GM10248 (cell line): ENCODE data around the gene SERPIND1.

Experiments used
- CTCF ChIA-PET: fragments of 300-600 bp; sonication (Branson Sonifier 250); formaldehyde crosslinking; extraction: SDS; loops from one replicate; lab custom pipeline; 2021; ENCODE audit warnings: antibody characterized with exemption; lab: Yijun Ruan, JAX
- POLR2A ChIA-PET: fragments of 350-650 bp; sonication (Branson Sonifier 250); formaldehyde crosslinking; extraction: SDS; loops from one replicate; lab custom pipeline; 2020; ENCODE audit warnings: antibody characterized with exemption; lab: Yijun Ruan, JAX
- DNase-seq: peaks from one replicate; pipeline ENCODE4 v3.0.0; 2012; ENCODE audit errors: extremely low spot score
- CTCF ChIP-seq: IDR thresholded peaks from 2 replicates; pipeline ENCODE4 v1.5.1; 2012; ENCODE audit warnings: mild to moderate bottlenecking, low read depth; ENCODE audit errors: extremely low read depth, missing control alignments, control extremely low read depth

The SERPIND1 gene

GRCh38 chr22:20771918-20772625 lies 1.8 kb upstream of the SERPIND1 start:
- no peak for DNase-seq
- CTCF ChIA-PET, result interaction anchor here (4.7 kb wide), 1 partner anchor 13 kb away, joined by 42 read pairs; no protein-coding TSS in a partner anchor
- TF ChIP-seq CTCF, result no peak
- POLR2A ChIA-PET, result no interaction called here

- ChIA-PET POLR2A (no interaction called here), CTCF (interaction anchor here (4.7 kb wide), 1 partner anchor 10 kb away, joined by 42 read pairs; no protein-coding TSS in a partner anchor)
- no peak for TF ChIP-seq CTCF
- no peak for DNase-seq
Measured at GRCh38 chr22:20774882-20775281, 969 bp downstream of the SERPIND1 start.

GRCh38 chr22:20775342-20775895 lies 1.5 kb downstream of the SERPIND1 start:
- ChIA-PET POLR2A (no interaction called here), CTCF (interaction anchor here (0.8 to 4.7 kb wide), 2 partner anchors 9 to 27 kb away, joined by 3 to 42 read pairs; no protein-coding TSS in a partner anchor)
- no peak for TF ChIP-seq CTCF
- no peak for DNase-seq

GRCh38 chr22:20776624-20777405 lies 2.9 kb downstream of the SERPIND1 start:
- DNase-seq, result no peak
- CTCF ChIA-PET, result no interaction called here
- TF ChIP-seq CTCF, result no peak
- POLR2A ChIA-PET, result no interaction called here

- POLR2A ChIA-PET, result interaction anchor here (0.6 kb wide), 1 partner anchor 811 kb away, joined by 4 read pairs; no protein-coding TSS in a partner anchor
- TF ChIP-seq CTCF, result no peak
- CTCF ChIA-PET, result interaction anchor here (1.1 kb wide), 2 partner anchors 10 to 36 kb away, joined by 4 read pairs; no protein-coding TSS in a partner anchor
- DNase-seq, result no peak
Measured at GRCh38 chr22:20777420-20778177, 3.7 kb downstream of the SERPIND1 start.
